ENCODE data around the gene RET.

The RET gene

GRCh38 chr10:43110338-43111071 is 33.6 kb downstream of the RET start:
- ChIA-PET CTCF (interaction anchor here (3.6 kb wide), 1 partner anchor 246 kb away, joined by 17 read pairs; no protein-coding TSS in a partner anchor), POLR2A (interaction anchor here (1.2 kb wide), 1 partner anchor 28 kb away, joined by 3 read pairs; the partner anchor contains the start of gene CSGALNACT2)
- TF ChIP-seq CTCF (IDR thresholded peaks at IDR 0.05; ENCODE audit: insufficient read depth, low read length, missing control alignments), result no peak
- H3K4me3 ChIP-seq (ENCODE audit: low read depth, low read length), result no peak overlapping the region
- DNase-seq (ENCODE audit: low read depth, low spot score), result no peak

GRCh38 chr10:43111101-43111500 is 34.2 kb downstream of the RET start:
- no peak overlapping the region for H3K4me3 ChIP-seq (ENCODE audit: low read depth, low read length)
- CTCF ChIA-PET, result interaction anchor here (3.6 kb wide), 1 partner anchor 246 kb away, joined by 17 read pairs; no protein-coding TSS in a partner anchor
- POLR2A ChIA-PET, result interaction anchor here (1.2 kb wide), 1 partner anchor 27 kb away, joined by 3 read pairs; the partner anchor contains the start of gene CSGALNACT2
- TF ChIP-seq CTCF (IDR thresholded peaks at IDR 0.05; ENCODE audit: insufficient read depth, low read length, missing control alignments), result no peak
- DNase-seq (ENCODE audit: low read depth, low spot score), result no peak

DNA sequence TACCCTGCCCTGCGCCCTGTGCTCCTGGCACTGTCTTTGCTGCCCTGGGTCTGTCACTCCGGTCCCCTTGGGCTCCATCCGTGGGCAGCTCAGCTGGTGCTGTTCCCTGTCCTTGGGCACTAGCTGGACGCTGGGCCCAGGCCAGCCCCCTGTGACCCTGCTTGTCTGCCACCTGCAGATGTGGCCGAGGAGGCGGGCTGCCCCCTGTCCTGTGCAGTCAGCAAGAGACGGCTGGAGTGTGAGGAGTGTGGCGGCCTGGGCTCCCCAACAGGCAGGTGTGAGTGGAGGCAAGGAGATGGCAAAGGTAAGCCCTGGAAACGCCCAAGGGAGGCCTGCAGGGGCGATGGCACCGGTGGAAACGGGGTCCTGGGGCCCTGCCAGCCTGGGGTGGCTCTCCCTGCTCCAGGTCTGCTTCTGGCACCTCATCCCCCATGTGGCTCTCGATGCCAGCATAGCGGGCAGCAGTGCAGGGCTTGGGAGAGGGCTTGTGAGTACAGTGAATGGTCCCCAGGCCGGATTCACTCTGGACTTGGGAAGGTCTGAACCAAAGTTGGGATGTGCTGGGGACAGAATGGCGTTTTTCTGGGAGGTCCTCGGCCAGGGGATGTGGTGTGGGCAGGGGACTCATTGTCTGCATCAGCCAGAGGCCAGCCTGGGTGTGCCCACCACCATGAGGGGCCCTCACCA is 35.2 kb downstream of the RET start:
- DNase-seq (ENCODE audit: low read depth, low spot score), result no peak
- ChIA-PET POLR2A (no interaction called here), CTCF (interaction anchor here (3.6 kb wide), 1 partner anchor 247 kb away, joined by 17 read pairs; no protein-coding TSS in a partner anchor)
- no peak for TF ChIP-seq CTCF (IDR thresholded peaks at IDR 0.05; ENCODE audit: insufficient read depth, low read length, missing control alignments)
- no peak overlapping the region for H3K4me3 ChIP-seq (ENCODE audit: low read depth, low read length)

DNA sequence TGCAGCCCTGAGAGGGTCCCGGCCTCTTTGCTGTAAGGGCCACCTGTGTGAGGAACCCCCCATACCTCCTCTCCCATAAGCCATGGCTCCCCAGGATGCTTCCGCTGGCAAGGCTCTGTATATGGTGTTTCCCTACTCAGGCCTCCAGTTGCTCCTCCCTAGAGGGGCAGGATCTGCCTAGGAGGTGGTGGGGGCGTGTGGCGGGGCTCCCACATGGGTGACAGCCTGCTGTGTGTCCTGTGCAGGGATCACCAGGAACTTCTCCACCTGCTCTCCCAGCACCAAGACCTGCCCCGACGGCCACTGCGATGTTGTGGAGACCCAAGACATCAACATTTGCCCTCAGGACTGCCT is 35.7 kb downstream of the RET start:
- ChIA-PET POLR2A (no interaction called here), CTCF (no interaction called here)
- no peak for TF ChIP-seq CTCF (IDR thresholded peaks at IDR 0.05; ENCODE audit: insufficient read depth, low read length, missing control alignments)
- no peak overlapping the region for H3K4me3 ChIP-seq (ENCODE audit: low read depth, low read length)
- no peak for DNase-seq (ENCODE audit: low read depth, low spot score)

DNA sequence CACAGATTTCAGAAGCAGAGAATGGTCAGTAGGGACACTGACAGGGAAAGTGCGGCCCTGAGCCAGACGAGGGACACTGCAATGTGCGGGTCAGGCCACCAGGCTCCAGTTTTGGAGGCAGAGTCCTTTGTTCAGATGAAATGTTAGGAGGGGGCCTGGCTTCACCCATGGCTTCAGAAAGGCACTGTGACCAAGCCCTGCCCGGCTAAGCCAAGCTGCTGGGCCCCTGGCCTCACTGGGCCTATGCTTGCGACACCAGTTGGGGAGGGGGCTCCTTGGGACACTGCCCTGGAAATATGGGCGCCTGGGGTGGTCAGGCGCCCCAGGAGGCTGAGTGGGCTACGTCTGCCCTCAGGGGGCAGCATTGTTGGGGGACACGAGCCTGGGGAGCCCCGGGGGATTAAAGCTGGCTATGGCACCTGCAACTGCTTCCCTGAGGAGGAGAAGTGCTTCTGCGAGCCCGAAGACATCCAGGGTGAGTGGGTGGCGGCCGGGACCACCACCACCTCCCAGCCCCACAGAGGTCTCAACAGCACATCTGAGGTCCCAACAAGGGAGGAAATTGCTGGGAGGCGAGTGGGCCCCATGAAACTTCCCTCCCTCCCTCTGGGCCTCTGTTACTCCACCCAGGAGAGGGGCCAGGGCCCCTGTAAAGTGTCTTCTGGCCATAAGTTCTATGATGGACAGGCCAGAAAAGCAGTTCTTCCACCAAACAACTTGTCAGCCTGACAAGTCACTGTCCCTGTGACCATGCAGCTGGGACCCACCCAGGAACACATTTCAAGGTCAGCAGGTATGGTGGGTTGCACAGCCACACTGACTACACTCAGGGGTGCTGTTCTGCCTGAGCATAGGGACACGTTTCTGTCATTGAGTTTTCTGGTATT is 36.6 kb downstream of the RET start:
- no peak overlapping the region for H3K4me3 ChIP-seq (ENCODE audit: low read depth, low read length)
- TF ChIP-seq CTCF (IDR thresholded peaks at IDR 0.05; ENCODE audit: insufficient read depth, low read length, missing control alignments), result no peak
- no peak for DNase-seq (ENCODE audit: low read depth, low spot score)
- ChIA-PET CTCF (no interaction called here), POLR2A (no interaction called here)
